ENCODE results near the gene ZBTB16. TPM values are rescaled to one million over a fixed set of nuclear protein-coding genes. Genes with fewer than 3 reads are reported as not detected.

Gene ZBTB16
- polyA plus RNA-seq, 1 donor from 2014 or later = 0.45 TPM

DNA sequence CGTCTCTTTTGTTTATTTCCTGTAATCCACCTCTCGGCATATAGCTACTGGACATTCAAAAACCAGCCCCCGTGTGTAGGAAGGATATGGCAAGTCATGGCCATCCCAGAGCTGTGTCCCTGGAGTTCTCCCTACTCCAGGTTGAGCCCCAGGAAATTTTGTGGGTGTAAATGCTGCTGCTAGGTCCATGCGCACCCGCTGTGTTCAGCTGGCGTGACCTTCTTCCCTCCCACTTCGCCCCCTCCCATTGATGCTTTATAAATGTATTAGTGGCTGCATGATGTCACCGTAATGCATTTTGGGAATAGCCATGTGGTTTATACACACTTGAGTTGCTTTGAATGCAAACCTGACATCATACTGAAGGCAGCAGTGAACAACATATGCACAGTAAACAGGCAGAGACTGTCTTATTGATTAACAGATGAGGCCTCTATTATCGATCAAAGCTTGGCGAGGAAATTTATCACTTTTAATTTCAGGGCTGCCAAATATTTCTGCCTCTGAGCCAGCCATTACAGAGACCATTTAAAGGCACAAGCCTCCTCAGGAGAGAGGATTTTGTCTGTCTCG, 123.0 kb downstream of the ZBTB16 start:
- Histone ChIP-seq H4K20me1 (ENCODE audit: insufficient read depth) (no peaks in the 10 kb centered on the region), H3K79me2 (replicated peaks; ENCODE audit: insufficient read depth, low read length) (peaks cover 4% of the 10 kb centered on the region), H3K27me3 (ENCODE audit: insufficient read depth, low read depth, low read length) (no peaks in the 10 kb centered on the region), H2AFZ (ENCODE audit: low read depth, low read length) (no peak overlapping the region), H3K4me2 (ENCODE audit: low read length) (no peak overlapping the region), H3F3A (ENCODE audit: insufficient read depth, low read length, poor library complexity, severe bottlenecking) (no peaks in the 10 kb centered on the region), H3K9me2 (ENCODE audit: insufficient read depth, low read length) (no peaks in the 10 kb centered on the region), H3K9ac (ENCODE audit: low read length) (no peak overlapping the region), H3K36me3 (ENCODE audit: insufficient read depth, low read length) (no peaks in the 10 kb centered on the region), H3K4me3 (ENCODE audit: low read length) (no peak overlapping the region), H3K27ac (ENCODE audit: low read length) (no peak overlapping the region), H3K9me3 (ENCODE audit: low read length) (no peaks in the 10 kb centered on the region)
- TF ChIP-seq TAF1 (IDR thresholded peaks at IDR 0.05; ENCODE audit: low read depth) (no peak), RAD21 (conservative IDR thresholded peaks at IDR 0.05) (no peak), EP300 (conservative IDR thresholded peaks at IDR 0.05; ENCODE audit: poor library complexity, severe bottlenecking) (no peak), SMC3 (conservative IDR thresholded peaks at IDR 0.05; ENCODE audit: poor library complexity) (no peak), EZH2 (IDR thresholded peaks at IDR 0.05; ENCODE audit: borderline replicate concordance, insufficient read depth, low read length, poor library complexity, severe bottlenecking) (no peak), MXI1 (conservative IDR thresholded peaks at IDR 0.05; ENCODE audit: poor library complexity, severe bottlenecking) (no peak), POLR2AphosphoS5 (IDR thresholded peaks at IDR 0.05) (no peak)
- TF ChIP-seq, protein P1, sequence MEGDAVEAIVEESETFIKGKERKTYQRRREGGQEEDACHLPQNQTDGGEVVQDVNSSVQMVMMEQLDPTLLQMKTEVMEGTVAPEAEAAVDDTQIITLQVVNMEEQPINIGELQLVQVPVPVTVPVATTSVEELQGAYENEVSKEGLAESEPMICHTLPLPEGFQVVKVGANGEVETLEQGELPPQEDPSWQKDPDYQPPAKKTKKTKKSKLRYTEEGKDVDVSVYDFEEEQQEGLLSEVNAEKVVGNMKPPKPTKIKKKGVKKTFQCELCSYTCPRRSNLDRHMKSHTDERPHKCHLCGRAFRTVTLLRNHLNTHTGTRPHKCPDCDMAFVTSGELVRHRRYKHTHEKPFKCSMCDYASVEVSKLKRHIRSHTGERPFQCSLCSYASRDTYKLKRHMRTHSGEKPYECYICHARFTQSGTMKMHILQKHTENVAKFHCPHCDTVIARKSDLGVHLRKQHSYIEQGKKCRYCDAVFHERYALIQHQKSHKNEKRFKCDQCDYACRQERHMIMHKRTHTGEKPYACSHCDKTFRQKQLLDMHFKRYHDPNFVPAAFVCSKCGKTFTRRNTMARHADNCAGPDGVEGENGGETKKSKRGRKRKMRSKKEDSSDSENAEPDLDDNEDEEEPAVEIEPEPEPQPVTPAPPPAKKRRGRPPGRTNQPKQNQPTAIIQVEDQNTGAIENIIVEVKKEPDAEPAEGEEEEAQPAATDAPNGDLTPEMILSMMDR (IDR thresholded peaks at IDR 0.05; ENCODE audit: poor library complexity, severe bottlenecking) = no peak
- TF ChIP-seq, protein P2, sequence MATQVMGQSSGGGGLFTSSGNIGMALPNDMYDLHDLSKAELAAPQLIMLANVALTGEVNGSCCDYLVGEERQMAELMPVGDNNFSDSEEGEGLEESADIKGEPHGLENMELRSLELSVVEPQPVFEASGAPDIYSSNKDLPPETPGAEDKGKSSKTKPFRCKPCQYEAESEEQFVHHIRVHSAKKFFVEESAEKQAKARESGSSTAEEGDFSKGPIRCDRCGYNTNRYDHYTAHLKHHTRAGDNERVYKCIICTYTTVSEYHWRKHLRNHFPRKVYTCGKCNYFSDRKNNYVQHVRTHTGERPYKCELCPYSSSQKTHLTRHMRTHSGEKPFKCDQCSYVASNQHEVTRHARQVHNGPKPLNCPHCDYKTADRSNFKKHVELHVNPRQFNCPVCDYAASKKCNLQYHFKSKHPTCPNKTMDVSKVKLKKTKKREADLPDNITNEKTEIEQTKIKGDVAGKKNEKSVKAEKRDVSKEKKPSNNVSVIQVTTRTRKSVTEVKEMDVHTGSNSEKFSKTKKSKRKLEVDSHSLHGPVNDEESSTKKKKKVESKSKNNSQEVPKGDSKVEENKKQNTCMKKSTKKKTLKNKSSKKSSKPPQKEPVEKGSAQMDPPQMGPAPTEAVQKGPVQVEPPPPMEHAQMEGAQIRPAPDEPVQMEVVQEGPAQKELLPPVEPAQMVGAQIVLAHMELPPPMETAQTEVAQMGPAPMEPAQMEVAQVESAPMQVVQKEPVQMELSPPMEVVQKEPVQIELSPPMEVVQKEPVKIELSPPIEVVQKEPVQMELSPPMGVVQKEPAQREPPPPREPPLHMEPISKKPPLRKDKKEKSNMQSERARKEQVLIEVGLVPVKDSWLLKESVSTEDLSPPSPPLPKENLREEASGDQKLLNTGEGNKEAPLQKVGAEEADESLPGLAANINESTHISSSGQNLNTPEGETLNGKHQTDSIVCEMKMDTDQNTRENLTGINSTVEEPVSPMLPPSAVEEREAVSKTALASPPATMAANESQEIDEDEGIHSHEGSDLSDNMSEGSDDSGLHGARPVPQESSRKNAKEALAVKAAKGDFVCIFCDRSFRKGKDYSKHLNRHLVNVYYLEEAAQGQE (IDR thresholded peaks at IDR 0.05; ENCODE audit: borderline replicate concordance) = no peak

DNA sequence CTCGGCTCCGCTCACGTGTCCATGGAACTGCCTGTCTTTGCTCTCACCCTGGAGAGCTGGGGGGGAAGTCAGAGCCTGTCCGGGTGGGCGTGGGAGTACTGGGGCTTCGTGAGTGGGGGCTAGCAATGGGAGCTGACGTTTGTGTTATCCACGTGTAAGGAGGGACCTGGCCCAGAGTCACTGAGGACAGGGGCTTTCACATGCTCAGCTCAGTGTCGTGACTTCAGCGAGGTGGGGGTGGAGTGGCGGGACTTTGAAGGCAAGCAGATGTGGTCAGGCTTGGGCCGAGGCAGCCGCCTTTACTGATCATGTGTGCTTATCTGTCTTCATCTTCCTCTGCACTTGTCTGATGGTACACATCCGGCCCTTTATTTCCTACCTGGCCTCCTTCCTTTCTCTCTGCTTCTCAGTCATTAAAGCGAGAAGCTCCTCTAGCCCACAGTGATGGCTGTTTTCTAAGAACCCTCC, 123.6 kb downstream of the ZBTB16 start:
- no peaks in the 10 kb centered on the region for H3K27me3 ChIP-seq (ENCODE audit: insufficient read depth, low read depth, low read length)
- no peaks in the 10 kb centered on the region for H3K36me3 ChIP-seq (ENCODE audit: insufficient read depth, low read length)
- H3K9me3 ChIP-seq (ENCODE audit: low read length) = no peaks in the 10 kb centered on the region
- no peaks in the 10 kb centered on the region for H3K9me2 ChIP-seq (ENCODE audit: insufficient read depth, low read length)
- H2AFZ ChIP-seq (ENCODE audit: low read depth, low read length) = no peak overlapping the region
- no peaks in the 10 kb centered on the region for H3F3A ChIP-seq (ENCODE audit: insufficient read depth, low read length, poor library complexity, severe bottlenecking)
- no peak overlapping the region for H3K27ac ChIP-seq (ENCODE audit: low read length)
- no peak overlapping the region for H3K9ac ChIP-seq (ENCODE audit: low read length)
- H3K79me2 ChIP-seq (replicated peaks; ENCODE audit: insufficient read depth, low read length) = peaks cover 4% of the 10 kb centered on the region
- no peaks in the 10 kb centered on the region for H4K20me1 ChIP-seq (ENCODE audit: insufficient read depth)
- H3K4me3 ChIP-seq (ENCODE audit: low read length) = no peak overlapping the region
- TF ChIP-seq POLR2AphosphoS5 (IDR thresholded peaks at IDR 0.05) (no peak), TAF1 (IDR thresholded peaks at IDR 0.05; ENCODE audit: low read depth) (no peak), SMC3 (conservative IDR thresholded peaks at IDR 0.05; ENCODE audit: poor library complexity) (no peak), EP300 (conservative IDR thresholded peaks at IDR 0.05; ENCODE audit: poor library complexity, severe bottlenecking) (no peak), RAD21 (conservative IDR thresholded peaks at IDR 0.05) (no peak)
- TF ChIP-seq, protein P2 (IDR thresholded peaks at IDR 0.05; ENCODE audit: borderline replicate concordance) = no peak
- TF ChIP-seq, protein P1 (IDR thresholded peaks at IDR 0.05; ENCODE audit: poor library complexity, severe bottlenecking) = no peak
- no peak overlapping the region for H3K4me2 ChIP-seq (ENCODE audit: low read length)
